GM23338 (cell line): ENCODE results near the gene WRNIP1. TPM values are rescaled to one million over a fixed set of nuclear protein-coding genes. Genes with fewer than 3 reads are reported as not detected.

Source experiments
- ATAC-seq: fragments of 200-7000 bp; cut with Tn5 transposase; 3 replicates; pipeline ENCODE4 v1.9.1; 2020
- DNase-seq: peaks from one replicate; pipeline ENCODE4 v3.0.0-alpha.2; 2015; ENCODE audit warnings: low spot score
- H2AFZ ChIP-seq: fragments of 200-600 bp; sonication (generic); 2 replicates; pipeline ENCODE4 v1.8.0; 2016; ENCODE audit warnings: antibody characterized with exemption, mild to moderate bottlenecking, moderate library complexity
- H3F3A ChIP-seq: fragments of 200-600 bp; sonication (generic); replicated peaks from 2 replicates; pipeline ENCODE4 v1.8.0; 2017; ENCODE audit warnings: antibody characterized with exemption, mixed run types, low read depth
- H3K27ac ChIP-seq: fragments of 200-600 bp; sonication (generic); 2 replicates; pipeline ENCODE4 v1.6.1; 2016; ENCODE audit warnings: low read depth
- H3K27me3 ChIP-seq: fragments of 200-600 bp; sonication (generic); 2 replicates; pipeline ENCODE4 v1.8.0; 2016; ENCODE audit warnings: mild to moderate bottlenecking, mixed run types, moderate library complexity; ENCODE audit not compliant: insufficient read depth
- H3K36me3 ChIP-seq: fragments of 200-600 bp; sonication (generic); 2 replicates; pipeline ENCODE4 v1.8.0; 2016; ENCODE audit warnings: mild to moderate bottlenecking; ENCODE audit not compliant: insufficient read depth
- H3K4me1 ChIP-seq: fragments of 200-600 bp; sonication (generic); 2 replicates; pipeline ENCODE4 v1.8.0; 2016; ENCODE audit warnings: mild to moderate bottlenecking, moderate library complexity; ENCODE audit not compliant: insufficient read depth
- H3K4me2 ChIP-seq: fragments of 200-600 bp; sonication (generic); 2 replicates; pipeline ENCODE4 v1.7.1; 2017; ENCODE audit warnings: mixed run types
- H3K4me3 ChIP-seq: fragments of 200-600 bp; sonication (generic); 2 replicates; pipeline ENCODE4 v1.6.1; 2016; ENCODE audit warnings: mixed run types
- H3K79me2 ChIP-seq: fragments of 200-600 bp; sonication (generic); replicated peaks from 2 replicates; pipeline ENCODE4 v1.8.0; 2017; ENCODE audit warnings: mild to moderate bottlenecking; ENCODE audit not compliant: insufficient read depth
- H3K9me2 ChIP-seq: fragments of 200-600 bp; sonication (generic); 2 replicates; pipeline ENCODE4 v1.8.0; 2017; ENCODE audit not compliant: insufficient read depth
- H4K20me1 ChIP-seq: fragments of 200-600 bp; sonication (generic); replicated peaks from 2 replicates; pipeline ENCODE4 v1.8.0; 2017; ENCODE audit warnings: mild to moderate bottlenecking; ENCODE audit not compliant: insufficient read depth
- H3K27ac Mint-ChIP-seq: 2 replicates; pipeline ENCODE4 v1.8.0; 2020; ENCODE audit warnings: inconsistent platforms, mild to moderate bottlenecking, moderate library complexity, mixed read lengths
- H3K27me3 Mint-ChIP-seq: 3 replicates; pipeline ENCODE4 v1.8.0; 2022; ENCODE audit warnings: low read depth, mild to moderate bottlenecking, moderate library complexity, mixed read lengths, inconsistent platforms; ENCODE audit not compliant: insufficient read depth, poor library complexity
- H3K36me3 Mint-ChIP-seq: 3 replicates; pipeline ENCODE4 v1.8.0; 2021; ENCODE audit warnings: low read depth, mild to moderate bottlenecking, inconsistent platforms, moderate library complexity, mixed read lengths
- H3K4me1 Mint-ChIP-seq: 3 replicates; pipeline ENCODE4 v1.8.0; 2020; ENCODE audit warnings: mild to moderate bottlenecking, inconsistent platforms, mixed read lengths
- H3K4me3 Mint-ChIP-seq: 3 replicates; pipeline ENCODE4 v1.8.0; 2021; ENCODE audit warnings: moderate library complexity, mild to moderate bottlenecking, inconsistent platforms, mixed read lengths
- H3K9me3 Mint-ChIP-seq: 3 replicates; pipeline ENCODE4 v1.8.0; 2020; ENCODE audit warnings: moderate library complexity, mild to moderate bottlenecking, inconsistent platforms, mixed read lengths
- CREB1 ChIP-seq: fragments of 250-450 bp; sonication (Bioruptor Pico); IDR thresholded peaks from 2 replicates; pipeline ENCODE4 v1.5.0; 2020; ENCODE audit warnings: low read depth, mild to moderate bottlenecking, moderate library complexity
- JUNB ChIP-seq: IDR thresholded peaks from one replicate; pipeline ENCODE4 v1.6.1; 2016; ENCODE audit warnings: antibody characterized with exemption; ENCODE audit not compliant: unreplicated experiment
- STAT1 ChIP-seq: IDR thresholded peaks from one replicate; pipeline ENCODE4 v1.6.1; 2016; ENCODE audit warnings: antibody characterized with exemption; ENCODE audit not compliant: unreplicated experiment
- ZNF114 ChIP-seq: fragments of 250-450 bp; sonication (Bioruptor Pico); IDR thresholded peaks from 2 replicates; pipeline ENCODE4 v1.5.0; 2020; ENCODE audit warnings: mild to moderate bottlenecking, moderate library complexity
- ZNF331 ChIP-seq: fragments of 250-450 bp; sonication (Bioruptor Pico); IDR thresholded peaks from 2 replicates; pipeline ENCODE4 v1.5.0; 2020; ENCODE audit warnings: low read depth, mild to moderate bottlenecking, moderate library complexity
- ZNF462 ChIP-seq: fragments of 250-450 bp; sonication (Bioruptor Pico); IDR thresholded peaks from 2 replicates; pipeline ENCODE4 v1.5.0; 2020; ENCODE audit warnings: mild to moderate bottlenecking, moderate library complexity
- polyA plus RNA-seq: library from polyadenylated mRNA; unstranded; fragments of >200 nt; fragmentation: Nextera tagmentation; extraction: Ambion mirVana; gene quantifications from 2 replicates; pipeline ENCODE4 v1.2.1, GENCODE V29; 2016
- total RNA-seq: library from RNA; depleted of rRNA; stranded (reverse); fragments of >200 nt; shearing (Covaris generic); gene quantifications from 2 replicates; pipeline ENCODE4 v1.2.3, GENCODE V29; 2014

The WRNIP1 gene
- total and polyA plus RNA-seq, 2 experiments from 2014 or later: 27.6 to 66.0 TPM

GRCh38 chr6:2777249-2777648 is 12.1 kb downstream of the WRNIP1 start (continued):
- no peak for TF ChIP-seq ZNF462 (CRISPR knock-in tag)
- no peak for TF ChIP-seq JUNB
- no peak for TF ChIP-seq STAT1
- TF ChIP-seq ZNF331: no peak

- Mint-ChIP-seq H3K27me3 (no peaks in the 10 kb centered on the region), H3K36me3 (peaks cover 27% of the 10 kb centered on the region), H3K4me3 (no peak overlapping the region), H3K27ac (peak overlapping the region; percentile 41; the same call in 1 of the 2 replicates), H3K9me3 (no peaks in the 10 kb centered on the region), H3K4me1 (peaks cover 11% of the 10 kb centered on the region)
- Histone ChIP-seq H3K27ac (no peak overlapping the region), H3K4me2 (no peak overlapping the region), H4K20me1 (peaks cover 20% of the 10 kb centered on the region), H3K9me2 (no peaks in the 10 kb centered on the region), H3K4me3 (no peak overlapping the region), H3K27me3 (no peaks in the 10 kb centered on the region), H2AFZ (no peak overlapping the region), H3K4me1 (peaks cover 4% of the 10 kb centered on the region; the same call in 1 of the 2 replicates), H3F3A (no peaks in the 10 kb centered on the region), H3K79me2 (peaks cover 57% of the 10 kb centered on the region), H3K36me3 (no peaks in the 10 kb centered on the region; the same call in 1 of the 2 replicates)
- DNase-seq (no peak), ATAC-seq (no peak)
- no peak for TF ChIP-seq CREB1 (CRISPR knock-in tag)
- TF ChIP-seq ZNF462 (CRISPR knock-in tag): no peak
- TF ChIP-seq ZNF114: no peak
Observed at GRCh38 chr6:2780102-2780737, 15.0 kb downstream of the WRNIP1 start.
